OCI-LY7 (cell line): ENCODE measurements around the gene CTNNA2.

ENCODE experiments used
- CTCF ChIP-seq: fragments of 200-600 bp; sonication (generic); conservative IDR thresholded peaks from 2 replicates; pipeline ENCODE4 v1.5.1; 2014; ENCODE audit warnings: mild to moderate bottlenecking, antibody characterized with exemption, low read length, moderate library complexity, mixed read lengths
- EZH2phosphoT487 ChIP-seq: fragments of 200-600 bp; sonication (generic); IDR thresholded peaks from 2 replicates; pipeline ENCODE4 v1.6.1; 2018; ENCODE audit warnings: low read depth, borderline replicate concordance, mild to moderate bottlenecking, mixed run types, antibody characterized with exemption, low read length, moderate library complexity, mixed read lengths

- TF ChIP-seq CTCF (no peak), EZH2phosphoT487 (no peak)
Measured at GRCh38 chr2:79882548-79882947, 369.7 kb downstream of the CTNNA2 start.
